Pancreas (tissue), 10 donors: ENCODE measurements around the gene PKNOX2. TPM values are rescaled to one million over a fixed set of nuclear protein-coding genes. Genes with fewer than 3 reads are reported as not detected.

ENCODE experiments used
- ATAC-seq, 4 donors: fragments of 200-7000 bp; cut with Tn5 transposase; one replicate each; pipeline versions ENCODE4 v1.8.0 to v1.9.1; 2020; ENCODE audit warnings: mild to moderate bottlenecking in 4 of 4, moderate library complexity in 4 of 4
- DNase-seq, 6 donors: peaks; one replicate each; pipeline ENCODE4 v3.0.0-alpha.2; 2020
- FAIRE-seq: peaks from 2 replicates; lab custom pipeline; 2012; peaks lifted over from hg19 to GRCh38; lab: Jason Lieb, UNC
- H3K27ac ChIP-seq, 4 donors: fragments of 200-600 bp; sonication (generic); 1 replicate in 3 of 4; 2 replicates in 1 of 4; pipeline versions ENCODE4 v1.5.0 to v1.8.0; 2020
- H3K27me3 ChIP-seq, 4 donors: fragments of 200-600 bp; one replicate each; pipeline ENCODE4 v1.8.0; 2021
- H3K36me3 ChIP-seq, 3 donors: fragments of 200-600 bp; sonication (generic) in 1 of 3; one replicate each; pipeline versions ENCODE4 v1.5.0 to v1.8.0; 2020 to 2021
- H3K4me1 ChIP-seq, 3 donors: fragments of 200-600 bp; one replicate each; pipeline ENCODE4 v1.8.0; 2021
- H3K4me3 ChIP-seq, 4 donors: fragments of 200-600 bp; sonication (generic) in 2 of 4; one replicate each; pipeline versions ENCODE4 v1.5.0 to v1.8.0; 2020 to 2021
- H3K9me3 ChIP-seq, 4 donors: fragments of 200-600 bp; one replicate each; pipeline ENCODE4 v1.8.0; 2021
- WGBS, 2 donors: extraction: QIAGEN DNeasy Blood & Tissue Kit; methylation state at CpG; one replicate each; pipeline ENCODE4 v1.1.7; 2013; 5-methylcytosine and 5-hydroxymethylcytosine counted together
- intact Hi-C, 3 donors: fragments of 100-400 bp; cut with DNase I; formaldehyde crosslinking; loops; one replicate each; pipeline versions ENCODE4 v1.11.1 to v1.14.2; 2022
- polyA plus RNA-seq, 2 donors: library from polyadenylated mRNA; stranded (reverse); fragments of 200-250 nt; gene quantifications; one replicate each; pipeline ENCODE4 v1.2.3, GENCODE V29; 2013
- total RNA-seq, 6 donors: library from RNA; stranded (reverse); fragmentation: NEBNext Ultra II Directional in 4 of 6; extraction: Animal tissue kit (Norgen Biotek cat#: 25700) in 4 of 6; gene quantifications; one replicate each; pipeline versions ENCODE4 v1.2.1 to v1.2.4, GENCODE V29; 2021 to 2023
- TF ChIP-seq, protein P1 (sequence below), 4 donors: fragments of 200-600 bp; sonication (generic) in 3 of 4; IDR thresholded peaks; one replicate each; pipeline versions ENCODE4 v1.5.0 to v1.8.0; 2021; ENCODE audit warnings: antibody characterized with exemption in 4 of 4
- donor health status: healthy with polysubstance abuse.
- donor health status: DM: no; HTN: no; CAD: no; lungs with moderate emphysema.
- donor health status: DM: no; HTN: no; CAD: no.
- donor health status: control.
- donor health status: control.
- donor health status: Bipolar disorder and iron deficiency.
- donor health status: DM: yes; HTN: yes; CAD: no.
- donor health status: DM: no; HTN: no; CAD: no.
- donor health status: DM: no; HTN: no; CAD: no.
- donor health status: DM: yes; HTN: yes; CAD: no.

PKNOX2 gene
- total and polyA plus RNA-seq, 8 donors, result 3.4 to 8.1 (median 5.8) TPM

DNA sequence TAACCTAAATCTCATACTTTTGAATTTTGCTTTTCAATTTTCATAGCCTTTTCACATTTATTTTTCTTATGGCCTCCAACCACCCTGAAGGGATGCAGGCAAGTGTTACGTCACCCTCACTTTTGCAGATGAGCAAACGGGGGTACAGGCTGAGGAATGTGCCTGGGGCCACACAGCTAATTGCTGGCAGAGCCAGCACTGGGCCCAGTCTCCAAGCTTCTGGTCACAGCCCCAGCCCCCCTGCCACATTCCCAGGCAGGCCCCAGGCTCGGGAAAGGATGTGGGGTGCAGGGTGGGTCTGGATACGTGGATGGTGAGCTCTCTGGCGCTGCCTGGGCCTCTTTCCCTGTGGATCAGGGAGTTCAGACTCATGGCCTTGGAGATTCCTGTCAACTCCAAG lies 138.6 kb downstream of the PKNOX2 start:
- H3K4me1 ChIP-seq, result no peaks in the 10 kb centered on the region
- WGBS, 2 donors, result 93 to 97% methylated on average over 5 of the region's 5 CpGs
- no peaks in the 10 kb centered on the region for H3K36me3 ChIP-seq
- H3K9me3 ChIP-seq, result no peaks in the 10 kb centered on the region
- no peak overlapping the region for H3K4me3 ChIP-seq
- no peak overlapping the region for H3K27ac ChIP-seq
- H3K27me3 ChIP-seq, result no peaks in the 10 kb centered on the region
- no peak for DNase-seq
- intact Hi-C loops, result no loop called here
- no peak for ATAC-seq
- TF ChIP-seq, protein P1, sequence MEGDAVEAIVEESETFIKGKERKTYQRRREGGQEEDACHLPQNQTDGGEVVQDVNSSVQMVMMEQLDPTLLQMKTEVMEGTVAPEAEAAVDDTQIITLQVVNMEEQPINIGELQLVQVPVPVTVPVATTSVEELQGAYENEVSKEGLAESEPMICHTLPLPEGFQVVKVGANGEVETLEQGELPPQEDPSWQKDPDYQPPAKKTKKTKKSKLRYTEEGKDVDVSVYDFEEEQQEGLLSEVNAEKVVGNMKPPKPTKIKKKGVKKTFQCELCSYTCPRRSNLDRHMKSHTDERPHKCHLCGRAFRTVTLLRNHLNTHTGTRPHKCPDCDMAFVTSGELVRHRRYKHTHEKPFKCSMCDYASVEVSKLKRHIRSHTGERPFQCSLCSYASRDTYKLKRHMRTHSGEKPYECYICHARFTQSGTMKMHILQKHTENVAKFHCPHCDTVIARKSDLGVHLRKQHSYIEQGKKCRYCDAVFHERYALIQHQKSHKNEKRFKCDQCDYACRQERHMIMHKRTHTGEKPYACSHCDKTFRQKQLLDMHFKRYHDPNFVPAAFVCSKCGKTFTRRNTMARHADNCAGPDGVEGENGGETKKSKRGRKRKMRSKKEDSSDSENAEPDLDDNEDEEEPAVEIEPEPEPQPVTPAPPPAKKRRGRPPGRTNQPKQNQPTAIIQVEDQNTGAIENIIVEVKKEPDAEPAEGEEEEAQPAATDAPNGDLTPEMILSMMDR (IDR thresholded peaks at IDR 0.05), result no peak
- FAIRE-seq, result no peak

- Histone ChIP-seq H3K4me1 (no peaks in the 10 kb centered on the region), H3K27ac (no peak overlapping the region), H3K36me3 (no peaks in the 10 kb centered on the region), H3K9me3 (no peaks in the 10 kb centered on the region), H3K27me3 (no peaks in the 10 kb centered on the region), H3K4me3 (no peak overlapping the region)
- intact Hi-C loops, result no loop called here
- DNase-seq (no peak), ATAC-seq (no peak), FAIRE-seq (no peak)
- WGBS, 2 donors, result 51 to 91% methylated on average over 5 of the region's 5 CpGs
- TF ChIP-seq, protein P1 (IDR thresholded peaks at IDR 0.05), result no peak
Measured at GRCh38 chr11:125303694-125304093, 139.1 kb downstream of the PKNOX2 start.

GRCh38 chr11:125304136-125304535 lies 139.6 kb downstream of the PKNOX2 start:
- intact Hi-C loops, result no loop called here
- ATAC-seq (no peak), FAIRE-seq (no peak), DNase-seq (no peak)
- no peak overlapping the region for H3K27ac ChIP-seq
- no peaks in the 10 kb centered on the region for H3K27me3 ChIP-seq
- H3K4me1 ChIP-seq, result no peaks in the 10 kb centered on the region
- H3K9me3 ChIP-seq, result no peaks in the 10 kb centered on the region
- no peak overlapping the region for H3K4me3 ChIP-seq
- H3K36me3 ChIP-seq, result no peaks in the 10 kb centered on the region
- TF ChIP-seq, protein P1 (IDR thresholded peaks at IDR 0.05), result no peak
- whole genome bisulfite sequencing, 2 donors, result 81 to 88% methylated on average over 7 of the region's 7 CpGs

DNA sequence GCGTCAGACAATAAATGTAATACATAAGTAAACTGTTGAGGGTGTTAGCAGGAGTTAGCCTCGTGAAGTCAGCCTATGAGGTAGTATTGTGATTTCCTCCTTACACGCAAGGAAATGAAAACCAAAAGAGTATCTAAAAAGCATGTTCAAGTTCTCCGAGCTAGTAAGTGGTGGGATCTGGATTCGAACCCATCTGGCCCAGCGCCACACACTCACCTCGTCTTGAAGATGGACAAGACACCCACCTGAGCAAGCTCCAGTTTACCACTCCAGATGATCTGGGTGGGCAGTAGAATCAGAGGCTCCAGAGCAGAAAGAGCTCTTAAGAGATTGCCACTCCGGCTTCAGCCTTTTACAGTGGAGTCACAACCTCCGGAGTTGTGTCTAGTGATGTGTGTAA lies 140.3 kb downstream of the PKNOX2 start:
- no peaks in the 10 kb centered on the region for H3K4me1 ChIP-seq
- H3K9me3 ChIP-seq, result no peaks in the 10 kb centered on the region
- no peak overlapping the region for H3K4me3 ChIP-seq
- WGBS, 2 donors, result 80 to 91% methylated on average over 9 of the region's 9 CpGs
- no peaks in the 10 kb centered on the region for H3K36me3 ChIP-seq
- DNase-seq, result no peak
- no peak for FAIRE-seq
- no peak for ATAC-seq
- intact Hi-C loops, result no loop called here
- H3K27me3 ChIP-seq, result no peaks in the 10 kb centered on the region
- TF ChIP-seq, protein P1 (IDR thresholded peaks at IDR 0.05), result no peak
- H3K27ac ChIP-seq, result no peak overlapping the region

DNA sequence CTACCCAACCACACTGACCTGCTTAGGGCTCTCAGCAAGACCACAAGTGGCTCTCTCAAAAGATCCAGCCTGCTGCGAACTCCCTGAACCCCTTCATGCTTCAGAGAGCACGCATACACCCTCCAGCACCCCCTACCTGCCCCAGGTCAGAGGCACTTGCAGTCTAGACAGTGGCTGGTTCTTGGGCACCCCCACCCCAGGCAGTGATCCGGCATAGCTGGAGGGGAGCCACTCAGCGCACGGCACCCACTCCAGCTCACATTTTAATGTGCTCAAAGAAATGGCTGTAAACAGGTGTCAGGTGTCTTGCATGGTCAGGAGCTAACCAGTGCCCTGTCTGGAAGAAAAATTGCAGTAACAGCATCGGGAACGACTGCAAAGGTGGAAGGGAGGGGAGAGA lies 140.8 kb downstream of the PKNOX2 start:
- Histone ChIP-seq H3K27me3 (no peaks in the 10 kb centered on the region), H3K4me1 (no peaks in the 10 kb centered on the region), H3K9me3 (no peaks in the 10 kb centered on the region), H3K36me3 (no peaks in the 10 kb centered on the region), H3K27ac (no peak overlapping the region), H3K4me3 (no peak overlapping the region)
- ATAC-seq (no peak), DNase-seq (no peak), FAIRE-seq (no peak)
- 82 to 89% methylated on average over 7 of the region's 7 CpGs for WGBS, 2 donors
- intact Hi-C loops, result no loop called here
- TF ChIP-seq, protein P1 (IDR thresholded peaks at IDR 0.05), result no peak
